Raji (cell line): Measurements from ENCODE around the gene TFDP3.

Source experiments
- POLR2A ChIP-seq: IDR thresholded peaks from 2 replicates; pipeline ENCODE4 v1.6.1; 2011; ENCODE audit warnings: low read depth, low read length, control low read depth; ENCODE audit not compliant: insufficient read depth

Gene TFDP3

GRCh38 chrX:133218329-133218728 lies at the start of gene TFDP3:
Gene TFDP3, minus strand, starts transcription at chrX:133218354. Its CDS starts 95 bp downstream, at chrX:133218259.
- TF ChIP-seq POLR2A = no peak

DNA sequence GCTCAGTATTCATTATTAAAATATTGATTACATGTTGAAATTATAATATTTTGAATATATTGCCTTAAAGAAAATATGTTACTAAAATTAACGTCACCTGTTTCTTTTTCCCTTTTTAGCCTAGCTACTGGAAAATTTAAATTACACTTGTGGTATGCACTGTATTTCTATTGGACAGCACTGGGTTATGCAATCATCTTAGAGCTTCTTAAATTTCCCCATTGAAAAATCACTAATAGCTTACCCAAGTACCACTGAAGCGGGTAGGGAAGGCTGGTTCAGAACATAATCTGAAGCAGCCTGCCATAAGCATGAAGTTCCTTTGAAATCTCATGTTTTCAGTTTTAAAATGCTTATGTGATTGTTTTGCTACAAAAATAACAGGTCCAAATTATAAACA lies 49.5 kb upstream of the TFDP3 start:
- no peak for TF ChIP-seq POLR2A

GRCh38 chrX:133265331-133265730 lies 47.2 kb upstream of the TFDP3 start:
- no peak for TF ChIP-seq POLR2A

DNA sequence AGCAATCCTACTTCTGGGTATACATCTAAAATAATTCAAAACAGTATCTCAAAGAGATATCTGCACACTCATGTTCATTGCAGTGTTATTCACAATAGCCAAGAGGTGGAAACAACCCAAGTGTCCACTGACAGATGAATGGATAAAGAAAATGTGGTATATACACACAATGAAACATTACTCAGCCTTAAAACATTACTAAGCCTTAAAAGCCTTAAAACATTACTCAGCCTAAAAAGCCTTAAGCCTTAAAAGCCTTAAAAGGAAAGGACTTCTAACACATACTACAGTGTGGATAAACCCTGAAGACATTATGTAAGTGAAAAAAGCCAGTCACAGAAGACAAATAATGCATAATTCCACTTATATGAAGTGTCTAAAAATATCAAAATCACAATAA lies 40.3 kb upstream of the TFDP3 start:
- TF ChIP-seq POLR2A = no peak

- TF ChIP-seq POLR2A = no peak
Measured at GRCh38 chrX:133254666-133255065, 36.5 kb upstream of the TFDP3 start.

- no peak for TF ChIP-seq POLR2A
Measured at GRCh38 chrX:133251204-133251603, 33.0 kb upstream of the TFDP3 start.

DNA sequence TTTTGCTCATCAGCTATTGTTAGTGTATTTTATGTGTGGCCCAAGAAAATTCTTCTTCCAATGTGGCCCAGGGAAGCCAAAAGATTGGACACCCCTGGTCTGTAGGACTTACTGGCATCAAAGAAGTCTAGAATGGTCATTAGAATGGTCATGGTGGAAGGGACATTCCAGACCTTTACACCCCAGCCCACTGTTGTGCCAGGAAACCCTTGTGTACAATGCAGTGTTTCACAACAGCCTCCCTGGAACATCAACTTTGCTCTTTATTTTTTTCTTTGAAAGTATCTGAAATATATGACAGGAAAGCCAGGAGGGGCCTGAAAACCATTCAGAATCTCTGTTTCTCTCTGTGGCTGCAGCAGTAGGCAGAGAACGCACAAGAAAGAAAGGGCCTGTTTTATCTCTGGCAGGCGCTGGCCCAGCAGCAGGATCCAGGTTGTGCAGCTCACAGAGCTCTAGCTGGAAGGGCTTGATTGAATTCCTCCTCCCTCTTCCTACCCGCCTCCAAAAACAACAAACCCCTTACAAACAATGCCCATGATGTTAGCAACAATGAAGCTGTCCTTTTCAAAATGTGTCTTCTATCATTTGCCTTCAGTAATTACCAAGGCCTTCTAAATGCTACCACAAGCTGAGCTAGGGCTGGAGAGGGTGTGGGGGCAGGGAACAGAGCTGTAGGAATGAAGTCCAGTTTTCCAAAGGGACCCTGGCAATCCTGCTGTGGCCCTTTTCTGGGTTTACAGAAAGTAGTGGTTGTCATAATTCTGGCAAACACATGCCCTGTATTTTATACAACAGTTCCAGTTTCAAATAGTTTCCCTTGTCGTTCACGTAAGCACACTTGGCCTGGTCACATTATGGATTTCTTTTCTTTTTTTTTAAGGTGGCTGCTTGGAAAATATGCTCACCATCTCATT lies 32.3 kb upstream of the TFDP3 start:
- TF ChIP-seq POLR2A = no peak

- TF ChIP-seq POLR2A = no peak
Measured at GRCh38 chrX:133249266-133250058, 31.3 kb upstream of the TFDP3 start.

DNA sequence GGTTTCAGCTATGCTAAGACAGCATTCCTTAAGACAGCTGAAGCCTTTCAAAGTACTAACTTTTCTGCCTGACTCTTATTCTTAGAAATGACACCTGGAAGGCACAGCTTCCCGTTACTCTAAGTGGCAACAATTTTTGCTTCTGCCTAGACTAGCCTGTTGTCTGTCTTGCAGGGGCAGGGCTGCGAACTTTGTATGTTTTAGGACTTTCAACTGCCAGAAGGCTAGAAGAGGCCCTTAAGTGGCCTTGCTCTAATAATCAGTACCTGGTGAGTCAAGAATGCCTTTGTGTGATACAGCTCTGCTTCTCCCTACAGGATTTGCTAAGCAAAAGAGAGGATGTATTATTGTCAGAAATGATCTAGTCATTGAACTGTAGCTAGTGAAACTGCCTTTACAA lies 30.0 kb upstream of the TFDP3 start:
- no peak for TF ChIP-seq POLR2A

- TF ChIP-seq POLR2A = no peak
Measured at GRCh38 chrX:133246921-133247320, 28.8 kb upstream of the TFDP3 start.

DNA sequence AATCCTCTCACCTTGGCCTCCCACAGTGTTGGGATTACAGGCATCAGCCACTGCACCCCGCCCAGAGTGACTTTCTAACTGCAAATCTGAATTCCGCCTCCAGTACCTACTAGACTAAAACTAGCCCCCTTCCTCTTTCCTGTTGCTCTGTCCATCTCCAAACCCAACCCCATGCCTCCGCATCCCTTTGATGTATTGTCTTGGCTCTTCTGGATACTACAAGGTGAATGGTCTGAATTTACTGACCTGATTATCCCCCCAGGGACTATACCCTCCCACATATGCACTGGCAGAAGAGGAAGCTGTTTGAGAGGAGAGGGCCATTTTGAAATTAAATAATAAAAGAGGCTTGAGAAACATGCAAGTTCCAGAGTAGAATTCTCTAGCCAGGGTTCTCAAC lies 17.7 kb upstream of the TFDP3 start:
- no peak for TF ChIP-seq POLR2A

DNA sequence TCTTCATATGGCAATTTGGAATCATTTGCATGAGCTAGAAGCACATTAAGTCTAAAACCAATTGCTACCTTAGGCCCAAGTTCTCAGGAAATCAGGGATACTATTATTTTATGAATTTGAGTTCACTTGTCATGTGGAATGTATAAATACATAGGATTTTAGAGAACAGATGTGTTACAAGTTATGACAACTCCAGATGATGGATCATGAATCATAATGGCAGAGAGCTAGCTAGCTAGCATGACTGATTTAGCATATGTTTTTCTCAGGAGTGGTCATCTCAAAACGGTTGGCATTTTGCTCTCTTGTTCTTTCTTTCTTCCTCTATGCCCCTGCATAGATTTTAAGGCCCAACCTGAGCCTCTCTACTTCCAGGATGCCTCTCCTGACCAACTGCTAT lies 14.2 kb upstream of the TFDP3 start:
- no peak for TF ChIP-seq POLR2A

- no peak for TF ChIP-seq POLR2A
Measured at GRCh38 chrX:133229361-133229760, 11.2 kb upstream of the TFDP3 start.

- TF ChIP-seq POLR2A = no peak
Measured at GRCh38 chrX:133215747-133216146, 2.4 kb downstream of the TFDP3 start.

GRCh38 chrX:133215017-133215416 lies 3.1 kb downstream of the TFDP3 start:
- TF ChIP-seq POLR2A = no peak

- TF ChIP-seq POLR2A = no peak
Measured at GRCh38 chrX:133214301-133214700, 3.9 kb downstream of the TFDP3 start.
